Gastroesophageal sphincter (tissue), 3 donors: ENCODE measurements around the gene LEFTY2.

ENCODE experiments used
- EP300 ChIP-seq: sonication (generic); formaldehyde crosslinking; IDR thresholded peaks from one replicate; pipeline ENCODE4 v1.6.1; 2017; ENCODE audit warnings: antibody characterized with exemption, mild to moderate bottlenecking
- POLR2A ChIP-seq, 2 donors: fragments of 450-650 bp; IDR thresholded peaks; one replicate each; pipeline ENCODE4 v1.6.1; 2017; ENCODE audit warnings: antibody characterized with exemption in 2 of 2, mild to moderate bottlenecking in 2 of 2, moderate library complexity in 1 of 2
- POLR2AphosphoS5 ChIP-seq: sonication (generic); formaldehyde crosslinking; IDR thresholded peaks from one replicate; pipeline ENCODE4 v1.6.1; 2017; ENCODE audit warnings: antibody characterized with exemption
- TF ChIP-seq, protein P1 (sequence below), 4 experiments: fragments of 200-600 bp in 2 of 4; fragments of 450-650 bp in 2 of 4; sonication (generic) in 1 of 4; IDR thresholded peaks; one replicate each; pipeline ENCODE4 v1.5.1; 2017 to 2019; ENCODE audit warnings: antibody characterized with exemption in 4 of 4, mild to moderate bottlenecking in 2 of 4, moderate library complexity in 2 of 4

GRCh38 chr1:225923381-225923691, 17.7 kb downstream of the LEFTY2 start:
- TF ChIP-seq, protein P1, sequence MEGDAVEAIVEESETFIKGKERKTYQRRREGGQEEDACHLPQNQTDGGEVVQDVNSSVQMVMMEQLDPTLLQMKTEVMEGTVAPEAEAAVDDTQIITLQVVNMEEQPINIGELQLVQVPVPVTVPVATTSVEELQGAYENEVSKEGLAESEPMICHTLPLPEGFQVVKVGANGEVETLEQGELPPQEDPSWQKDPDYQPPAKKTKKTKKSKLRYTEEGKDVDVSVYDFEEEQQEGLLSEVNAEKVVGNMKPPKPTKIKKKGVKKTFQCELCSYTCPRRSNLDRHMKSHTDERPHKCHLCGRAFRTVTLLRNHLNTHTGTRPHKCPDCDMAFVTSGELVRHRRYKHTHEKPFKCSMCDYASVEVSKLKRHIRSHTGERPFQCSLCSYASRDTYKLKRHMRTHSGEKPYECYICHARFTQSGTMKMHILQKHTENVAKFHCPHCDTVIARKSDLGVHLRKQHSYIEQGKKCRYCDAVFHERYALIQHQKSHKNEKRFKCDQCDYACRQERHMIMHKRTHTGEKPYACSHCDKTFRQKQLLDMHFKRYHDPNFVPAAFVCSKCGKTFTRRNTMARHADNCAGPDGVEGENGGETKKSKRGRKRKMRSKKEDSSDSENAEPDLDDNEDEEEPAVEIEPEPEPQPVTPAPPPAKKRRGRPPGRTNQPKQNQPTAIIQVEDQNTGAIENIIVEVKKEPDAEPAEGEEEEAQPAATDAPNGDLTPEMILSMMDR (IDR thresholded peaks at IDR 0.05), result no peak
- TF ChIP-seq POLR2AphosphoS5, result no peak
- TF ChIP-seq EP300, result no peak
- no peak for TF ChIP-seq POLR2A (IDR thresholded peaks at IDR 0.05)
